Smooth muscle cell (in vitro differentiated cells): Measurements from ENCODE around the gene VWC2. TPM values are rescaled to one million over a fixed set of nuclear protein-coding genes. Genes with fewer than 3 reads are reported as not detected.

ENCODE experiments used
- DNase-seq: peaks from one replicate; lab custom pipeline; 2025; ENCODE audit not compliant: unreplicated experiment; lab: John Stamatoyannopoulos, UW
- H2AFZ ChIP-seq: fragments of 200-600 bp; sonication (generic); 2 replicates; pipeline ENCODE4 v1.6.0; 2016; ENCODE audit warnings: antibody characterized with exemption, low read depth, mild to moderate bottlenecking
- H3F3A ChIP-seq: fragments of 200-600 bp; sonication (generic); 2 replicates; pipeline ENCODE4 v1.6.0; 2017; ENCODE audit warnings: antibody characterized with exemption, low read depth
- H3K27ac ChIP-seq: fragments of 200-600 bp; sonication (generic); 2 replicates; pipeline ENCODE4 v1.5.1; 2016; ENCODE audit warnings: low read depth, mild to moderate bottlenecking
- H3K27me3 ChIP-seq: fragments of 200-600 bp; sonication (generic); 2 replicates; pipeline ENCODE4 v1.6.1; 2016; ENCODE audit warnings: low read depth, mild to moderate bottlenecking
- H3K36me3 ChIP-seq: fragments of 200-600 bp; sonication (generic); 2 replicates; pipeline ENCODE4 v1.5.1; 2016; ENCODE audit warnings: low read depth
- H3K4me1 ChIP-seq: fragments of 200-600 bp; sonication (generic); 2 replicates; pipeline ENCODE4 v1.5.1; 2016; ENCODE audit warnings: low read depth
- H3K4me2 ChIP-seq: fragments of 200-600 bp; sonication (generic); 2 replicates; pipeline ENCODE4 v1.6.0; 2016; ENCODE audit warnings: mild to moderate bottlenecking
- H3K4me3 ChIP-seq: fragments of 200-600 bp; sonication (generic); 2 replicates; pipeline ENCODE4 v1.5.1; 2016; ENCODE audit warnings: mild to moderate bottlenecking
- H3K79me2 ChIP-seq: fragments of 200-600 bp; sonication (generic); 2 replicates; pipeline ENCODE4 v1.6.0; 2016; ENCODE audit warnings: low read depth, mild to moderate bottlenecking
- H3K9ac ChIP-seq: fragments of 200-600 bp; sonication (generic); 2 replicates; pipeline ENCODE4 v1.6.0; 2016; ENCODE audit warnings: low read depth
- H3K9me3 ChIP-seq: fragments of 200-600 bp; sonication (generic); replicated peaks from 2 replicates; pipeline ENCODE4 v1.5.1; 2016; ENCODE audit warnings: low read depth
- H4K20me1 ChIP-seq: fragments of 200-600 bp; sonication (generic); 2 replicates; pipeline ENCODE4 v1.6.0; 2016; ENCODE audit warnings: low read depth
- WGBS: methylation state at CpG from one replicate; pipeline ENCODE4 v1.1.7; 2016; ENCODE audit warnings: low lambda C conversion rate; 5-methylcytosine and 5-hydroxymethylcytosine counted together
- polyA plus RNA-seq: library from polyadenylated mRNA; unstranded; fragments of >200 nt; fragmentation: Nextera tagmentation; extraction: Ambion mirVana; gene quantifications from 2 replicates; pipeline ENCODE4 v1.2.1, GENCODE V29; 2016
- total RNA-seq: library from RNA; depleted of rRNA; stranded (reverse); fragments of >200 nt; gene quantifications from 2 replicates; pipeline ENCODE4 v1.2.3, GENCODE V29; 2014
- TF ChIP-seq, protein P1 (sequence below): fragments of 200-600 bp; sonication (generic); IDR thresholded peaks from 2 replicates; pipeline ENCODE4 v1.5.1; 2017; ENCODE audit warnings: borderline replicate concordance, mild to moderate bottlenecking, antibody characterized with exemption; ENCODE audit not compliant: insufficient read depth, poor library complexity, severe bottlenecking

Gene VWC2
- total and polyA plus RNA-seq, 2 experiments from 2014 or later: not detected

DNA sequence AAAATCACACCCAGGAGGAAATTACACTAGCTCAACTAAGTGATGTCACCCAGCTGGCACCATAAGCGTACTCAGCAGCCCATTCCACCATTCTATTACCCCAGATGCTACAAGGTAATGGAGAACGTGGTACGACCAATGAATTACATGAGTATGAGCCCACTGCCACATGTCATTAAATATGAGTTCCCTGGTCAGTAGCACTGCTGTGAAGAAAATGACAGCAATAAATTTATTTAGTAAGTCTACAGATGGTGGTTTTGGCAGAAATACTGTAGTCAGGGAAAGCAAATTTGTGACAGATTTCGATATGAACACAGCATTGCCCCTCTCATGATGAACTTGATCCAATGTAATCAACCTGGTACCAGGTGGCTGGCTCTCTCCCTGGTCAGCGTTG, 154.2 kb downstream of the VWC2 start:
- WGBS: 91% methylated on average over 5 of the region's 5 CpGs
- Histone ChIP-seq H3K9me3 (no peaks in the 10 kb centered on the region), H3K27me3 (no peaks in the 10 kb centered on the region), H3F3A (no peaks in the 10 kb centered on the region), H3K79me2 (no peaks in the 10 kb centered on the region), H3K36me3 (no peaks in the 10 kb centered on the region), H3K4me3 (no peak overlapping the region), H3K4me2 (no peak overlapping the region), H3K27ac (no peak overlapping the region), H3K9ac (no peak overlapping the region), H2AFZ (no peak overlapping the region), H4K20me1 (no peaks in the 10 kb centered on the region), H3K4me1 (no peaks in the 10 kb centered on the region)
- TF ChIP-seq, protein P1, sequence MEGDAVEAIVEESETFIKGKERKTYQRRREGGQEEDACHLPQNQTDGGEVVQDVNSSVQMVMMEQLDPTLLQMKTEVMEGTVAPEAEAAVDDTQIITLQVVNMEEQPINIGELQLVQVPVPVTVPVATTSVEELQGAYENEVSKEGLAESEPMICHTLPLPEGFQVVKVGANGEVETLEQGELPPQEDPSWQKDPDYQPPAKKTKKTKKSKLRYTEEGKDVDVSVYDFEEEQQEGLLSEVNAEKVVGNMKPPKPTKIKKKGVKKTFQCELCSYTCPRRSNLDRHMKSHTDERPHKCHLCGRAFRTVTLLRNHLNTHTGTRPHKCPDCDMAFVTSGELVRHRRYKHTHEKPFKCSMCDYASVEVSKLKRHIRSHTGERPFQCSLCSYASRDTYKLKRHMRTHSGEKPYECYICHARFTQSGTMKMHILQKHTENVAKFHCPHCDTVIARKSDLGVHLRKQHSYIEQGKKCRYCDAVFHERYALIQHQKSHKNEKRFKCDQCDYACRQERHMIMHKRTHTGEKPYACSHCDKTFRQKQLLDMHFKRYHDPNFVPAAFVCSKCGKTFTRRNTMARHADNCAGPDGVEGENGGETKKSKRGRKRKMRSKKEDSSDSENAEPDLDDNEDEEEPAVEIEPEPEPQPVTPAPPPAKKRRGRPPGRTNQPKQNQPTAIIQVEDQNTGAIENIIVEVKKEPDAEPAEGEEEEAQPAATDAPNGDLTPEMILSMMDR: no peak
- no peak for DNase-seq

DNA sequence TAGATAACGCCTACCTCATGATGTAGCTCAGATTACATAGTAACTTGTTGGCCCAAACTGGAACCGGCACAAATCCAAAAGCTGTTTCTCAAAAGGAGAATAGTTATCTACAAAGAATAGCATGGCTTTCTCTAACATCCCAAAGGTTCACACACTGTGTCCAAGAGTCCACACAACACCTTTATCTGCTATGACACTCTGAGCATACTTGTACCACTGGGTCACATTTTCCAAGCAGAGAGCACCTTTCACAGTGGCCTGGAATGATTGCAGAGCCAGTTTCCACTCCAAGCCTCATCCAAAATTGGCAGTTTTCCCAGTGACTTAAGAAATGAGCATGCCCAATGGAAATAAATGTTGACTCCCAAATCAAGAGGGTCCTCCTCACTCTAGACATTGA, 155.3 kb downstream of the VWC2 start:
- WGBS: 97% methylated on average over 2 of the region's 2 CpGs
- TF ChIP-seq, protein P1: no peak
- Histone ChIP-seq H3K9me3 (no peaks in the 10 kb centered on the region), H3K4me1 (no peaks in the 10 kb centered on the region), H3K79me2 (no peaks in the 10 kb centered on the region), H3K36me3 (no peaks in the 10 kb centered on the region), H3K4me2 (no peak overlapping the region), H3K27me3 (no peaks in the 10 kb centered on the region), H3F3A (no peaks in the 10 kb centered on the region), H3K27ac (no peak overlapping the region), H2AFZ (no peak overlapping the region), H3K9ac (no peak overlapping the region), H4K20me1 (no peaks in the 10 kb centered on the region), H3K4me3 (no peak overlapping the region)
- DNase-seq: no peak

DNA sequence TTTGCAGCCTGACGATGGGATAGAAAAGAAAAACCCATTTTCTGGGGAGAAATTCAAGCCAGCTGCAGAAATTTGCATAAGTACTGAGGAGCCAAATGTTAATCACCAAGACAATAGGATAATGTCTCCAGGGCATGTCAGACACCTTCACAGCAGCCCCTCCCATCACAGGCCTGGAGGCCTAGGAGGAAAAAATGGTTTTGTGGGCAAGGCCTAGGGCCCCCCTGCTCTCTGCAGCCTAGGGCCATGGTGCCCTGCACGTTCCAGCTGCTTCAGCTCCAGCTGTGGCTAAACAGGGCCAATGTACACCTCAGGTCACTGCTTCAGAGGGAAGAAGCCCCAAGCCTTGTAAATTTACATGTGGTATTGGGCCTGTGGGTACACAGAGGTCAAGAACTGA, 158.2 kb downstream of the VWC2 start:
- Histone ChIP-seq H3K9me3 (no peaks in the 10 kb centered on the region), H2AFZ (no peak overlapping the region), H3K27me3 (no peaks in the 10 kb centered on the region), H3K79me2 (no peaks in the 10 kb centered on the region), H3K27ac (no peak overlapping the region), H3F3A (no peaks in the 10 kb centered on the region), H3K9ac (no peak overlapping the region), H3K4me1 (no peaks in the 10 kb centered on the region), H4K20me1 (no peaks in the 10 kb centered on the region), H3K4me2 (no peak overlapping the region), H3K36me3 (no peaks in the 10 kb centered on the region), H3K4me3 (no peak overlapping the region)
- TF ChIP-seq, protein P1: no peak
- 71% methylated on average over 2 of the region's 2 CpGs for WGBS
- DNase-seq: no peak

DNA sequence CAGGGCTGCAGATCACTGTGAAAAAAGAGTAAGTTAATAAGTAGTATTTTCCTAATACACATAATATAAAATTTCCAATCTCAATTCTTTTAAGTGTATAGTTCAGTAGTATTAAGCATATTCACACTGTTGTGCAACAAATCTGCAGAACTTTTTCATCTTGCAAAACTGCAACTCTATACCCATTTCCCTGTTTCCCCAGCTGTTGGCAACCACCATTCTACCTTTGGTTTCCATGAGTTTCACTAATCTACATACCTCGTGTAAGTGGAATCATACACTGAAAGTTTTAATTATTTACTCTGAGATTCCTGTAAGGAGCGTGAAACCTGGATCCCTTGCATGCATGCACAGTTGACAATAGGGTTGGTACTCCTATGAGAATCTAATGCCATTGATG, 164.2 kb downstream of the VWC2 start:
- Histone ChIP-seq H3K36me3 (no peaks in the 10 kb centered on the region), H3K79me2 (no peaks in the 10 kb centered on the region), H3K27me3 (no peaks in the 10 kb centered on the region), H3K4me3 (no peak overlapping the region), H3K4me2 (no peak overlapping the region), H4K20me1 (no peaks in the 10 kb centered on the region), H3K4me1 (no peaks in the 10 kb centered on the region), H3K27ac (no peak overlapping the region), H3K9ac (no peak overlapping the region), H3K9me3 (peaks cover 4% of the 10 kb centered on the region), H3F3A (no peaks in the 10 kb centered on the region), H2AFZ (no peak overlapping the region)
- TF ChIP-seq, protein P1: no peak
- WGBS: 84% methylated on average over 2 of the region's 2 CpGs
- no peak for DNase-seq
